HepG2 (cell line): Measurements from ENCODE around the gene ITIH1. TPM values are rescaled to one million over a fixed set of nuclear protein-coding genes. Genes with fewer than 3 reads are reported as not detected.

Experiments used
- ATAC-seq: fragments of 200-7000 bp; cut with Tn5 transposase; 3 replicates; pipeline ENCODE4 v1.9.1; 2020; ENCODE audit warnings: mild to moderate bottlenecking, moderate library complexity
- BruUV-seq: library from RNA; stranded (reverse); fragments of 400-500 nt; replicated peaks from 2 replicates; lab custom pipeline; 2021; lab: Mats Ljungman, UMichigan
- CTCF ChIA-PET: fragments of 300-600 bp; formaldehyde crosslinking; extraction: SDS; loops from one replicate; lab custom pipeline; 2021; ENCODE audit warnings: low total read pairs, inconsistent platforms, low intra/inter-chr PET ratio; lab: Yijun Ruan, JAX
- POLR2A ChIA-PET: fragments of 350-600 bp; sonication (Branson Sonifier 250); formaldehyde crosslinking; loops from one replicate; lab custom pipeline; 2020; ENCODE audit warnings: antibody characterized with exemption, inconsistent platforms; lab: Yijun Ruan, JAX
- DNase-seq: peaks from one replicate; pipeline ENCODE4 v3.0.0-alpha.2; 2015; ENCODE audit warnings: low spot score
- FAIRE-seq: peaks from 3 replicates; lab custom pipeline; 2011; peaks lifted over from hg19 to GRCh38; lab: Jason Lieb, UNC
- H2AFZ ChIP-seq: one replicate; pipeline ENCODE4 v1.6.1; 2011; ENCODE audit warnings: low read length, inconsistent platforms
- H3K27ac ChIP-seq: fragments of 300-600 bp; 3 replicates; pipeline ENCODE4 v1.8.0; 2011; ENCODE audit warnings: mixed run types, mild to moderate bottlenecking, mixed read lengths, low read length, inconsistent platforms; ENCODE audit not compliant: insufficient read depth; ENCODE audit errors: extremely low read length
- H3K27me3 ChIP-seq, 2 experiments: fragments of 200-600 bp in 1 of 2; 2 replicates in 1 of 2; 3 replicates in 1 of 2; pipeline versions ENCODE4 v1.6.0 to v1.8.0; 2011; ENCODE audit warnings: low read length in 2 of 2, mild to moderate bottlenecking in 2 of 2, moderate library complexity in 2 of 2, inconsistent platforms in 1 of 2; ENCODE audit not compliant: insufficient read depth in 2 of 2, control insufficient read depth in 1 of 2
- H3K36me3 ChIP-seq, 2 experiments: fragments of 200-600 bp in 1 of 2; replicated peaks in 1 of 2; 2 replicates in 1 of 2; 3 replicates in 1 of 2; pipeline versions ENCODE4 v1.5.1 to v1.8.0; 2011; ENCODE audit warnings: low read length in 2 of 2, inconsistent platforms in 1 of 2; ENCODE audit not compliant: insufficient read depth in 2 of 2, control insufficient read depth in 1 of 2
- H3K4me1 ChIP-seq: 2 replicates; pipeline ENCODE4 v1.5.1; 2012; ENCODE audit warnings: low read length, inconsistent platforms; ENCODE audit not compliant: insufficient read depth
- H3K4me2 ChIP-seq: 2 replicates; pipeline ENCODE4 v1.6.0; 2011; ENCODE audit warnings: low read depth, low read length, inconsistent platforms
- H3K4me3 ChIP-seq, 3 experiments: fragments of 200-600 bp in 1 of 3; sonication (generic), shearing (Covaris generic) in 1 of 3; replicated peaks in 1 of 3; 2 replicates each; pipeline ENCODE4 v1.5.1; 2011 to 2016; ENCODE audit warnings: low read length in 3 of 3, inconsistent platforms in 2 of 3, low read depth in 2 of 3, mild to moderate bottlenecking in 2 of 3, control low read depth in 1 of 3, mixed read lengths in 1 of 3; ENCODE audit not compliant: insufficient read depth in 1 of 3
- H3K79me2 ChIP-seq: one replicate; pipeline ENCODE4 v1.6.1; 2011; ENCODE audit warnings: low read length, inconsistent platforms; ENCODE audit not compliant: insufficient read depth
- H3K9ac ChIP-seq: 2 replicates; pipeline ENCODE4 v1.6.0; 2011; ENCODE audit warnings: mild to moderate bottlenecking, low read depth, low read length, inconsistent platforms; ENCODE audit not compliant: insufficient read depth
- H3K9me3 ChIP-seq: 2 replicates; pipeline ENCODE4 v1.5.1; 2012; ENCODE audit warnings: mild to moderate bottlenecking, low read length
- H4K20me1 ChIP-seq: 2 replicates; pipeline ENCODE4 v1.6.0; 2011; ENCODE audit warnings: inconsistent platforms, mild to moderate bottlenecking, low read length, moderate library complexity; ENCODE audit not compliant: insufficient read depth
- CEBPG ChIP-seq: IDR thresholded peaks from 2 replicates; pipeline ENCODE4 v1.6.1; 2016
- CREB1 ChIP-seq, 2 experiments: fragments of 450-650 bp in 1 of 2; IDR thresholded peaks; 2 replicates each; pipeline ENCODE4 v1.6.1; 2016 to 2017; ENCODE audit warnings: control low read depth in 1 of 2, mild to moderate bottlenecking in 1 of 2, missing compliant biosample characterization in 1 of 2, missing genetic modification characterization in 1 of 2
- HCFC1 ChIP-seq: fragments of 150-350 bp; IDR thresholded peaks from 2 replicates; pipeline ENCODE4 v1.6.1; 2014; ENCODE audit warnings: low read depth, low read length
- HDAC1 ChIP-seq: sonication (generic); formaldehyde crosslinking; IDR thresholded peaks from 2 replicates; pipeline ENCODE4 v1.5.1; 2020; ENCODE audit warnings: mild to moderate bottlenecking, missing genetic modification reagents
- HIC2 ChIP-seq: sonication (generic); formaldehyde crosslinking; IDR thresholded peaks from 2 replicates; pipeline ENCODE4 v1.9.0; 2022; ENCODE audit warnings: low read depth, missing genetic modification reagents
- HMGA1 ChIP-seq: sonication (generic); formaldehyde crosslinking; conservative IDR thresholded peaks from 2 replicates; pipeline ENCODE4 v1.4.0; 2020; ENCODE audit warnings: missing genetic modification reagents
- MAFF ChIP-seq: IDR thresholded peaks from 2 replicates; pipeline ENCODE4 v1.6.1; 2011; ENCODE audit warnings: low read depth, low read length, improper control_type of control experiment
- POLR2A ChIP-seq, 2 experiments: IDR thresholded peaks; 2 replicates each; pipeline ENCODE4 v1.6.1; 2011; ENCODE audit warnings: low read depth in 2 of 2, low read length in 2 of 2, mild to moderate bottlenecking in 1 of 2, moderate library complexity in 1 of 2; ENCODE audit not compliant: insufficient read depth in 1 of 2
- RARA ChIP-seq: IDR thresholded peaks from 2 replicates; pipeline ENCODE4 v1.6.1; 2016; ENCODE audit warnings: missing genetic modification reagents, missing compliant biosample characterization
- THAP9 ChIP-seq: sonication (generic); formaldehyde crosslinking; IDR thresholded peaks from 2 replicates; pipeline ENCODE4; 2020; ENCODE audit warnings: missing genetic modification reagents, mild to moderate bottlenecking, borderline replicate concordance
- ZBTB7A ChIP-seq: sonication (generic); formaldehyde crosslinking; IDR thresholded peaks from 2 replicates; pipeline ENCODE4 v1.8.0; 2022; ENCODE audit warnings: mild to moderate bottlenecking, missing genetic modification reagents
- ZNF264 ChIP-seq: sonication (generic); formaldehyde crosslinking; IDR thresholded peaks from 2 replicates; pipeline ENCODE4 v1.4.0; 2020; ENCODE audit warnings: missing genetic modification reagents
- ZNF280B ChIP-seq: sonication (generic); formaldehyde crosslinking; IDR thresholded peaks from 2 replicates; pipeline ENCODE4 v1.5.0; 2020; ENCODE audit warnings: missing genetic modification reagents, mild to moderate bottlenecking, borderline replicate concordance
- ZNF605 ChIP-seq: sonication (generic); formaldehyde crosslinking; IDR thresholded peaks from 2 replicates; pipeline ENCODE4 v1.8.0; 2022; ENCODE audit warnings: mild to moderate bottlenecking, missing genetic modification reagents
- ZNF792 ChIP-seq: IDR thresholded peaks from 2 replicates; pipeline ENCODE4 v1.6.1; 2016
- WGBS: methylation state at CpG from one replicate; pipeline ENCODE4 v1.1.6; 2017; ENCODE audit warnings: low lambda C conversion rate; 5-methylcytosine and 5-hydroxymethylcytosine counted together
- in situ Hi-C: cut with HindIII; loops from 2 replicates; pipeline ENCODE4 v1.10.0; 2017; ENCODE audit warnings: low pct_unique_long_range_greater_than_20kb; ENCODE audit not compliant: extremely low pct_ligation_motif_present
- intact Hi-C: fragments of 100-400 bp; cut with micrococcal nuclease; formaldehyde crosslinking; loops from one replicate; pipeline ENCODE4 v1.10.0; 2022; ENCODE audit not compliant: unreplicated experiment
- polyA plus RNA-seq, 8 experiments: library from polyadenylated mRNA; depleted of rRNA in 3 of 8; stranded (reverse) in 7 of 8; unstranded in 1 of 8; fragments of >200 nt; fragmentation: Illumina TruSeq in 4 of 8; extraction: Trizol in 4 of 8; gene quantifications; 2 replicates each; pipeline versions ENCODE4 v1.2.1 to v1.2.3, GENCODE V29; 2011 to 2016; ENCODE audit warnings: low read depth in 4 of 8, missing spikeins in 1 of 8, mixed read lengths in 1 of 8; ENCODE audit not compliant: insufficient read depth in 1 of 8
- total RNA-seq, 5 experiments: library from RNA; depleted of rRNA; stranded (reverse); fragments of >200 nt; fragmentation: Illumina TruSeq; extraction: Trizol; gene quantifications; 2 replicates each; pipeline ENCODE4 v1.2.3, GENCODE V29; 2016; ENCODE audit warnings: low read depth in 1 of 5

ITIH1 gene
- total and polyA plus RNA-seq, 2 of the 13 experiments (the other 11 are each of a cell fraction or from before 2014, with no cell fraction given), result 12.3 to 19.6 TPM

GRCh38 chr3:52774066-52774713 lies 3.2 kb upstream of the ITIH1 start (continued):
- no peak for TF ChIP-seq ZNF264 (CRISPR knock-in tag)
- peak; percentile 40; the same call in 1 of the 2 replicates for TF ChIP-seq RARA (CRISPR knock-in tag)
- peak; percentile 18; the same call in 1 of the 2 replicates for TF ChIP-seq HIC2 (CRISPR knock-in tag)
- TF ChIP-seq HDAC1 (CRISPR knock-in tag), result no peak
- TF ChIP-seq ZNF792 (CRISPR knock-in tag), result no peak
- peak in 1 of 2 experiments; percentile 32; a peak in 1 of 4 replicates for TF ChIP-seq POLR2A (IDR thresholded peaks at IDR 0.05; ENCODE audit: insufficient read depth in 1 of 2, low read depth in 2 of 2, low read length in 2 of 2)

- ChIA-PET CTCF (no interaction called here), POLR2A (interaction anchor here (0.8 to 18.4 kb wide), 14 partner anchors 8 to 385 kb away, joined by 3 to 466 read pairs (median 4); partner anchors contain the start of genes GLT8D1, ITIH3, PRKCD and SPCS1)
- DNase-seq, result peak; percentile 91
- TF ChIP-seq THAP9 (CRISPR knock-in tag) (no peak; the same call in 1 of the 2 replicates), CEBPG (CRISPR knock-in tag) (peak; percentile 60; the same call in 1 of the 2 replicates), ZNF605 (CRISPR knock-in tag) (no peak; the same call in 1 of the 2 replicates), MAFF (peak; percentile 36), ZNF280B (no peak), CREB1 (IDR thresholded peaks at IDR 0.05) (no peak), CREB1 (CRISPR knock-in tag; IDR thresholded peaks at IDR 0.05) (peak; percentile 84), HCFC1 (no peak), ZBTB7A (CRISPR knock-in tag) (no peak), HMGA1 (no peak)
Observed at GRCh38 chr3:52774901-52775864, 2.2 kb upstream of the ITIH1 start.

More at GRCh38 chr3:52774901-52775864, 2.2 kb upstream of the ITIH1 start:
- peak; percentile 80 for ATAC-seq
- WGBS, result 21% methylated on average over 6 of the region's 6 CpGs
- in situ Hi-C loops, result no loop called here
- peak overlapping the region; percentile 71 for H3K4me2 ChIP-seq
- H2AFZ ChIP-seq, result no peak overlapping the region
- no peaks in the 10 kb centered on the region for H3K9me3 ChIP-seq
- H4K20me1 ChIP-seq, result no peaks in the 10 kb centered on the region
- peak; percentile 98 for FAIRE-seq
- H3K27me3 ChIP-seq, result no peaks in the 10 kb centered on the region
- peaks cover 84% of the 10 kb centered on the region for H3K4me1 ChIP-seq
- H3K9ac ChIP-seq, result peak overlapping the region; percentile 59
- no peaks in the 10 kb centered on the region for H3K36me3 ChIP-seq
- peak overlapping the region; percentile 88 for H3K27ac ChIP-seq
- peaks cover 2% of the 10 kb centered on the region for H3K79me2 ChIP-seq
- H3K4me3 ChIP-seq, result peak overlapping the region in 2 of 3 experiments; percentile 1 to 58; a peak in 4 of 6 replicates
- intact Hi-C loops, result loop anchor here (1.0 to 10.0 kb wide), 2 partner anchors 12 to 50 kb away; no protein-coding TSS in a partner anchor
- no TSS peak for BruUV-seq
